ENCODE measurements around the gene GPATCH4. TPM values are rescaled to one million over a fixed set of nuclear protein-coding genes. Genes with fewer than 3 reads are reported as not detected.

The GPATCH4 gene
- total RNA-seq, 1 donor from 2014 or later: 17.9 TPM

GRCh38 chr1:156551869-156552268 lies 49.4 kb downstream of the GPATCH4 start:
- H3K4me1 ChIP-seq: no peaks in the 10 kb centered on the region
- intact Hi-C loops (cut with DNase I): no loop called here
- no peaks in the 10 kb centered on the region for H3K36me3 ChIP-seq
- no peaks in the 10 kb centered on the region for H3K9me3 ChIP-seq
- no peak overlapping the region for H3K27ac ChIP-seq
- no peak overlapping the region for H3K4me3 ChIP-seq
- ATAC-seq: peak in 1 of 2 donors; percentile 20
- DNase-seq: no peak
- no peak for TF ChIP-seq CTCF (IDR thresholded peaks at IDR 0.05)
- no peaks in the 10 kb centered on the region for H3K27me3 ChIP-seq (ENCODE audit: low read depth)

GRCh38 chr1:156551066-156551643 lies 50.1 kb downstream of the GPATCH4 start:
- H3K9me3 ChIP-seq: no peaks in the 10 kb centered on the region
- no peak for TF ChIP-seq CTCF (IDR thresholded peaks at IDR 0.05)
- DNase-seq: no peak
- no peaks in the 10 kb centered on the region for H3K4me1 ChIP-seq
- intact Hi-C loops (cut with DNase I): no loop called here
- H3K36me3 ChIP-seq: no peaks in the 10 kb centered on the region
- H3K27ac ChIP-seq: no peak overlapping the region
- H3K4me3 ChIP-seq: no peak overlapping the region
- no peak for ATAC-seq
- no peaks in the 10 kb centered on the region for H3K27me3 ChIP-seq (ENCODE audit: low read depth)

- H3K4me1 ChIP-seq: no peaks in the 10 kb centered on the region
- no peak for DNase-seq
- no peak overlapping the region for H3K4me3 ChIP-seq
- H3K36me3 ChIP-seq: no peaks in the 10 kb centered on the region
- no peak for ATAC-seq
- H3K9me3 ChIP-seq: no peaks in the 10 kb centered on the region
- intact Hi-C loops (cut with DNase I): no loop called here
- no peaks in the 10 kb centered on the region for H3K27me3 ChIP-seq (ENCODE audit: low read depth)
- no peak overlapping the region for H3K27ac ChIP-seq
- TF ChIP-seq CTCF (IDR thresholded peaks at IDR 0.05): no peak
These were observed 50.9 kb downstream of the GPATCH4 start for GRCh38 chr1:156550346-156550745.

- Histone ChIP-seq H3K4me3 (no peak overlapping the region), H3K36me3 (no peaks in the 10 kb centered on the region), H3K9me3 (no peaks in the 10 kb centered on the region), H3K27ac (no peak overlapping the region), H3K27me3 (ENCODE audit: low read depth) (no peaks in the 10 kb centered on the region), H3K4me1 (no peaks in the 10 kb centered on the region)
- ATAC-seq (no peak), DNase-seq (no peak)
- intact Hi-C loops (cut with DNase I): no loop called here
- no peak for TF ChIP-seq CTCF (IDR thresholded peaks at IDR 0.05)
These were observed 51.4 kb downstream of the GPATCH4 start for GRCh38 chr1:156549831-156550230.

- no peak for TF ChIP-seq CTCF (IDR thresholded peaks at IDR 0.05)
- intact Hi-C loops (cut with DNase I): no loop called here
These were observed 51.9 kb downstream of the GPATCH4 start for GRCh38 chr1:156549390-156549789.

More at GRCh38 chr1:156549390-156549789, 51.9 kb downstream of the GPATCH4 start:
- H3K27ac ChIP-seq: no peak overlapping the region
- H3K9me3 ChIP-seq: no peaks in the 10 kb centered on the region
- H3K27me3 ChIP-seq (ENCODE audit: low read depth): no peaks in the 10 kb centered on the region
- H3K4me1 ChIP-seq: no peaks in the 10 kb centered on the region
- H3K4me3 ChIP-seq: no peak overlapping the region
- no peak for ATAC-seq
- no peak for DNase-seq
- no peaks in the 10 kb centered on the region for H3K36me3 ChIP-seq

Measured in lower lobe of right lung (tissue), 2 donors.